Ovary (tissue), 3 donors: ENCODE measurements around the gene DYRK1A.

Experiments
- CTCF ChIP-seq, 3 donors: fragments of 450-650 bp in 2 of 3; fragments of 200-600 bp in 1 of 3; IDR thresholded peaks; one replicate each; pipeline versions ENCODE4 v1.5.1 to v1.8.0; 2016 to 2022; ENCODE audit warnings: antibody characterized with exemption in 3 of 3, mild to moderate bottlenecking in 1 of 3
- EP300 ChIP-seq: sonication (generic); formaldehyde crosslinking; IDR thresholded peaks from one replicate; pipeline ENCODE4 v1.6.1; 2017; ENCODE audit warnings: antibody characterized with exemption
- POLR2A ChIP-seq: fragments of 450-650 bp; IDR thresholded peaks from one replicate; pipeline ENCODE4 v1.6.1; 2017; ENCODE audit warnings: antibody characterized with exemption, mild to moderate bottlenecking, moderate library complexity
- donor health status: DM: no; HTN: no; CAD: no.

DNA sequence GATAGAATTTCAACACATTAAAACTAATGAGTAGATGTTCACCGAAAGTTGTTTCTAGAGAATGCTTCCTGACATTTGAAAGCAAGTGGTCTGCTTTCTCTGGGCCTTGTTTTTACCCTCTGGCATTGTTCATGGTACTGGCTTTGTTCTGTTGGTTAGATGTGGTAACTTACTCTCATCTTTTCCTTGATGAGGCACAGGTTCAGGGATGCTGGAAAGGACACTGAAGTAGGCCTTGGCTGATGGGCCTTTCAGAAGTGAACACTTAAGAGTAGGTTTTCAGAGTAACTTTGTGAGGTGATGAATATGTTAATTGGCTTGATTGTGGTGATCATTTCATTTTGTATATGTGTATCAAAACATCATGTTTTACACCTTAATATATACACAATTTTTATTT is 55.8 kb downstream of the DYRK1A start:
- no peak for TF ChIP-seq CTCF (IDR thresholded peaks at IDR 0.05)
- no peak for TF ChIP-seq EP300
- no peak for TF ChIP-seq POLR2A
